K562 (cell line): ENCODE results near the gene HSDL2. TPM values are rescaled to one million over a fixed set of nuclear protein-coding genes. Genes with fewer than 3 reads are reported as not detected.

Experiments
- ATAC-seq: fragments of 200-7000 bp; cut with Tn5 transposase; 3 replicates; pipeline ENCODE4 v1.9.1; 2020; ENCODE audit warnings: moderate library complexity
- BruUV-seq: library from RNA; stranded (reverse); fragments of 400-500 nt; replicated peaks from 2 replicates; lab custom pipeline; 2021; lab: Mats Ljungman, UMichigan
- CTCF ChIA-PET: fragments of 300-600 bp; formaldehyde crosslinking; extraction: SDS; loops from one replicate; lab custom pipeline; 2021; ENCODE audit warnings: low intra/inter-chr PET ratio; lab: Yijun Ruan, JAX
- POLR2A ChIA-PET: fragments of 300-600, 350-650 bp; sonication (Branson Sonifier 250); formaldehyde crosslinking; extraction: SDS; loops from one replicate; lab custom pipeline; 2021; ENCODE audit warnings: antibody characterized with exemption, inconsistent platforms; lab: Yijun Ruan, JAX
- DNase-seq, 4 experiments: peaks; one replicate each; pipeline versions ENCODE4 v3.0.0 to v3.0.0-alpha.2; 2011 to 2018; ENCODE audit warnings: low spot score in 3 of 4, mixed read lengths in 3 of 4; ENCODE audit errors: extremely low read depth in 1 of 4
- FAIRE-seq: peaks from 2 replicates; lab custom pipeline; 2011; peaks lifted over from hg19 to GRCh38; lab: Jason Lieb, UNC
- H2AFZ ChIP-seq: 2 replicates; pipeline ENCODE4 v1.6.0; 2011; ENCODE audit warnings: low read depth, low read length, control low read depth, inconsistent platforms
- H3K27ac ChIP-seq: fragments of 200-600 bp; 3 replicates; pipeline ENCODE4 v1.8.0; 2011; ENCODE audit warnings: low read depth, mild to moderate bottlenecking, control low read depth, inconsistent platforms, low read length, moderate library complexity, mixed read lengths; ENCODE audit errors: extremely low read depth
- H3K27me3 ChIP-seq, 2 experiments: fragments of 300-600 bp in 1 of 2; 2 replicates in 1 of 2; 3 replicates in 1 of 2; pipeline versions ENCODE4 v1.6.0 to v1.8.0; 2011; ENCODE audit warnings: inconsistent platforms in 2 of 2, low read length in 2 of 2, mild to moderate bottlenecking in 1 of 2, mixed read lengths in 1 of 2, moderate library complexity in 1 of 2; ENCODE audit not compliant: control insufficient read depth in 2 of 2, insufficient read depth in 2 of 2
- H3K36me3 ChIP-seq: fragments of 300-600 bp; 3 replicates; pipeline ENCODE4 v1.8.0; 2011; ENCODE audit warnings: mild to moderate bottlenecking, low read length, inconsistent platforms; ENCODE audit not compliant: control insufficient read depth, insufficient read depth
- H3K4me1 ChIP-seq, 2 experiments: fragments of 200-600 bp in 1 of 2; replicated peaks in 1 of 2; 2 replicates in 1 of 2; 3 replicates in 1 of 2; pipeline versions ENCODE4 v1.5.1 to v1.8.0; 2011; ENCODE audit warnings: inconsistent platforms in 2 of 2, low read length in 2 of 2, mild to moderate bottlenecking in 1 of 2, mixed read lengths in 1 of 2, moderate library complexity in 1 of 2; ENCODE audit not compliant: control insufficient read depth in 2 of 2, insufficient read depth in 2 of 2
- H3K4me2 ChIP-seq: 2 replicates; pipeline ENCODE4 v1.6.1; 2011; ENCODE audit warnings: low read length, control low read depth, inconsistent platforms, mixed read lengths; ENCODE audit not compliant: insufficient read depth
- H3K4me3 ChIP-seq: fragments of 200-600 bp; sonication (generic), shearing (Covaris generic); 2 replicates; pipeline ENCODE4 v1.5.1; 2016; ENCODE audit warnings: control low read depth, inconsistent platforms
- H3K79me2 ChIP-seq: fragments of 200-600 bp; 3 replicates; pipeline ENCODE4 v1.8.0; 2011; ENCODE audit warnings: low read length, inconsistent platforms; ENCODE audit not compliant: control insufficient read depth, insufficient read depth
- H3K9ac ChIP-seq, 2 experiments: 2 replicates each; pipeline versions ENCODE4 v1.6.0 to v1.6.1; 2011; ENCODE audit warnings: low read depth in 2 of 2, low read length in 2 of 2, control low read depth in 1 of 2, inconsistent platforms in 1 of 2, mild to moderate bottlenecking in 1 of 2, mixed read lengths in 1 of 2; ENCODE audit not compliant: insufficient read depth in 1 of 2
- H3K9me1 ChIP-seq: one replicate; pipeline ENCODE4 v1.6.0; 2011; ENCODE audit warnings: inconsistent platforms, mild to moderate bottlenecking, low read length, moderate library complexity; ENCODE audit not compliant: control insufficient read depth, insufficient read depth
- H3K9me3 ChIP-seq: replicated peaks from 2 replicates; pipeline ENCODE4 v1.5.1; 2011; ENCODE audit warnings: low read depth, low read length, inconsistent platforms; ENCODE audit not compliant: control insufficient read depth, insufficient read depth
- H4K20me1 ChIP-seq: replicated peaks from 2 replicates; pipeline ENCODE4 v1.6.1; 2011; ENCODE audit warnings: low read length, inconsistent platforms, mixed read lengths; ENCODE audit not compliant: control insufficient read depth, insufficient read depth
- NCOA6 ChIP-seq: fragments of 450-650 bp; IDR thresholded peaks from 2 replicates; pipeline ENCODE4 v1.6.1; 2017; ENCODE audit warnings: mild to moderate bottlenecking
- PHF20 ChIP-seq: fragments of 450-650 bp; IDR thresholded peaks from 2 replicates; pipeline ENCODE4 v1.6.1; 2018; ENCODE audit not compliant: partially characterized antibody
- ZNF217 ChIP-seq: sonication (generic); formaldehyde crosslinking; IDR thresholded peaks from 2 replicates; pipeline ENCODE4 v1.8.0; 2022; ENCODE audit warnings: mild to moderate bottlenecking, missing genetic modification reagents
- ZNF655 ChIP-seq: fragments of 250-450 bp; sonication (Bioruptor Pico); IDR thresholded peaks from 2 replicates; pipeline ENCODE4 v1.5.0; 2021
- WGBS: fragments of 100-300 bp; shearing (Covaris generic); methylation state at CpG from one replicate; pipeline ENCODE4 v1.1.6; 2016; ENCODE audit warnings: low coverage, mixed read lengths; ENCODE audit not compliant: insufficient coverage; ENCODE audit errors: missing lambda C conversion rate; 5-methylcytosine and 5-hydroxymethylcytosine counted together
- in situ Hi-C: fragments of 300-500 bp; cut with MboI; formaldehyde crosslinking; loops from 4 replicates; pipeline ENCODE4 v1.15.0; 2018; ENCODE audit warnings: inconsistent platforms, mixed read lengths
- intact Hi-C: fragments of 100-400 bp; cut with micrococcal nuclease; formaldehyde crosslinking; loops from 2 replicates; pipeline ENCODE4 v1.14.2; 2022
- polyA plus RNA-seq, 8 experiments: library from polyadenylated mRNA; depleted of rRNA in 4 of 8; stranded (reverse) in 5 of 8; unstranded in 3 of 8; fragments of >200 nt; fragmentation: Nextera tagmentation in 2 of 8; fragmentation: Illumina TruSeq in 1 of 8; extraction: Ambion mirVana in 2 of 8; extraction: Trizol in 1 of 8; gene quantifications; 2 replicates each; pipeline versions ENCODE4 v1.2.1 to v1.2.3, GENCODE V29; 2011 to 2014; ENCODE audit warnings: inconsistent platforms in 1 of 8, missing spikeins in 1 of 8
- total RNA-seq, 7 experiments: library from RNA; depleted of rRNA in 6 of 7; stranded (reverse); fragments of >200 nt in 6 of 7; fragmentation: Illumina TruSeq in 2 of 7; extraction: Trizol in 2 of 7; gene quantifications; 2 replicates each; pipeline versions ENCODE4 v1.2.1 to v1.2.3, GENCODE V29; 2011 to 2021; ENCODE audit warnings: low replicate concordance in 1 of 7
- TF ChIP-seq, protein P1 (sequence below): fragments of 450-650 bp; IDR thresholded peaks from 2 replicates; pipeline ENCODE4 v1.6.1; 2016; ENCODE audit warnings: mild to moderate bottlenecking, moderate library complexity

HSDL2 gene
- total and polyA plus RNA-seq, 9 of the 15 experiments (the other 6 are each of a cell fraction or from before 2014, with no cell fraction given) = 22.8 to 74.1 (median 35.6) TPM

- no peak overlapping the region for H3K9ac ChIP-seq
- intact Hi-C loops = loop anchor here (10.0 kb wide), 1 partner anchor 208 kb away; the partner anchor contains the start of gene INIP
- no peaks in the 10 kb centered on the region; the same call in 2 of the 3 replicates for H3K36me3 ChIP-seq
- no peak overlapping the region for H2AFZ ChIP-seq
- ATAC-seq = no peak
- 71% methylated on average over 2 of the region's 2 CpGs for WGBS
- H3K27me3 ChIP-seq = no peaks in the 10 kb centered on the region
- POLR2A ChIA-PET = interaction anchor here (0.9 to 1.5 kb wide), 3 partner anchors 12 to 21 kb away, joined by 3 to 5 read pairs (median 5); partner anchors contain the start of gene KIAA1958
- no peak for TF ChIP-seq ZNF217 (CRISPR knock-in tag)
- TF ChIP-seq PHF20 = no peak
- TF ChIP-seq, protein P1, sequence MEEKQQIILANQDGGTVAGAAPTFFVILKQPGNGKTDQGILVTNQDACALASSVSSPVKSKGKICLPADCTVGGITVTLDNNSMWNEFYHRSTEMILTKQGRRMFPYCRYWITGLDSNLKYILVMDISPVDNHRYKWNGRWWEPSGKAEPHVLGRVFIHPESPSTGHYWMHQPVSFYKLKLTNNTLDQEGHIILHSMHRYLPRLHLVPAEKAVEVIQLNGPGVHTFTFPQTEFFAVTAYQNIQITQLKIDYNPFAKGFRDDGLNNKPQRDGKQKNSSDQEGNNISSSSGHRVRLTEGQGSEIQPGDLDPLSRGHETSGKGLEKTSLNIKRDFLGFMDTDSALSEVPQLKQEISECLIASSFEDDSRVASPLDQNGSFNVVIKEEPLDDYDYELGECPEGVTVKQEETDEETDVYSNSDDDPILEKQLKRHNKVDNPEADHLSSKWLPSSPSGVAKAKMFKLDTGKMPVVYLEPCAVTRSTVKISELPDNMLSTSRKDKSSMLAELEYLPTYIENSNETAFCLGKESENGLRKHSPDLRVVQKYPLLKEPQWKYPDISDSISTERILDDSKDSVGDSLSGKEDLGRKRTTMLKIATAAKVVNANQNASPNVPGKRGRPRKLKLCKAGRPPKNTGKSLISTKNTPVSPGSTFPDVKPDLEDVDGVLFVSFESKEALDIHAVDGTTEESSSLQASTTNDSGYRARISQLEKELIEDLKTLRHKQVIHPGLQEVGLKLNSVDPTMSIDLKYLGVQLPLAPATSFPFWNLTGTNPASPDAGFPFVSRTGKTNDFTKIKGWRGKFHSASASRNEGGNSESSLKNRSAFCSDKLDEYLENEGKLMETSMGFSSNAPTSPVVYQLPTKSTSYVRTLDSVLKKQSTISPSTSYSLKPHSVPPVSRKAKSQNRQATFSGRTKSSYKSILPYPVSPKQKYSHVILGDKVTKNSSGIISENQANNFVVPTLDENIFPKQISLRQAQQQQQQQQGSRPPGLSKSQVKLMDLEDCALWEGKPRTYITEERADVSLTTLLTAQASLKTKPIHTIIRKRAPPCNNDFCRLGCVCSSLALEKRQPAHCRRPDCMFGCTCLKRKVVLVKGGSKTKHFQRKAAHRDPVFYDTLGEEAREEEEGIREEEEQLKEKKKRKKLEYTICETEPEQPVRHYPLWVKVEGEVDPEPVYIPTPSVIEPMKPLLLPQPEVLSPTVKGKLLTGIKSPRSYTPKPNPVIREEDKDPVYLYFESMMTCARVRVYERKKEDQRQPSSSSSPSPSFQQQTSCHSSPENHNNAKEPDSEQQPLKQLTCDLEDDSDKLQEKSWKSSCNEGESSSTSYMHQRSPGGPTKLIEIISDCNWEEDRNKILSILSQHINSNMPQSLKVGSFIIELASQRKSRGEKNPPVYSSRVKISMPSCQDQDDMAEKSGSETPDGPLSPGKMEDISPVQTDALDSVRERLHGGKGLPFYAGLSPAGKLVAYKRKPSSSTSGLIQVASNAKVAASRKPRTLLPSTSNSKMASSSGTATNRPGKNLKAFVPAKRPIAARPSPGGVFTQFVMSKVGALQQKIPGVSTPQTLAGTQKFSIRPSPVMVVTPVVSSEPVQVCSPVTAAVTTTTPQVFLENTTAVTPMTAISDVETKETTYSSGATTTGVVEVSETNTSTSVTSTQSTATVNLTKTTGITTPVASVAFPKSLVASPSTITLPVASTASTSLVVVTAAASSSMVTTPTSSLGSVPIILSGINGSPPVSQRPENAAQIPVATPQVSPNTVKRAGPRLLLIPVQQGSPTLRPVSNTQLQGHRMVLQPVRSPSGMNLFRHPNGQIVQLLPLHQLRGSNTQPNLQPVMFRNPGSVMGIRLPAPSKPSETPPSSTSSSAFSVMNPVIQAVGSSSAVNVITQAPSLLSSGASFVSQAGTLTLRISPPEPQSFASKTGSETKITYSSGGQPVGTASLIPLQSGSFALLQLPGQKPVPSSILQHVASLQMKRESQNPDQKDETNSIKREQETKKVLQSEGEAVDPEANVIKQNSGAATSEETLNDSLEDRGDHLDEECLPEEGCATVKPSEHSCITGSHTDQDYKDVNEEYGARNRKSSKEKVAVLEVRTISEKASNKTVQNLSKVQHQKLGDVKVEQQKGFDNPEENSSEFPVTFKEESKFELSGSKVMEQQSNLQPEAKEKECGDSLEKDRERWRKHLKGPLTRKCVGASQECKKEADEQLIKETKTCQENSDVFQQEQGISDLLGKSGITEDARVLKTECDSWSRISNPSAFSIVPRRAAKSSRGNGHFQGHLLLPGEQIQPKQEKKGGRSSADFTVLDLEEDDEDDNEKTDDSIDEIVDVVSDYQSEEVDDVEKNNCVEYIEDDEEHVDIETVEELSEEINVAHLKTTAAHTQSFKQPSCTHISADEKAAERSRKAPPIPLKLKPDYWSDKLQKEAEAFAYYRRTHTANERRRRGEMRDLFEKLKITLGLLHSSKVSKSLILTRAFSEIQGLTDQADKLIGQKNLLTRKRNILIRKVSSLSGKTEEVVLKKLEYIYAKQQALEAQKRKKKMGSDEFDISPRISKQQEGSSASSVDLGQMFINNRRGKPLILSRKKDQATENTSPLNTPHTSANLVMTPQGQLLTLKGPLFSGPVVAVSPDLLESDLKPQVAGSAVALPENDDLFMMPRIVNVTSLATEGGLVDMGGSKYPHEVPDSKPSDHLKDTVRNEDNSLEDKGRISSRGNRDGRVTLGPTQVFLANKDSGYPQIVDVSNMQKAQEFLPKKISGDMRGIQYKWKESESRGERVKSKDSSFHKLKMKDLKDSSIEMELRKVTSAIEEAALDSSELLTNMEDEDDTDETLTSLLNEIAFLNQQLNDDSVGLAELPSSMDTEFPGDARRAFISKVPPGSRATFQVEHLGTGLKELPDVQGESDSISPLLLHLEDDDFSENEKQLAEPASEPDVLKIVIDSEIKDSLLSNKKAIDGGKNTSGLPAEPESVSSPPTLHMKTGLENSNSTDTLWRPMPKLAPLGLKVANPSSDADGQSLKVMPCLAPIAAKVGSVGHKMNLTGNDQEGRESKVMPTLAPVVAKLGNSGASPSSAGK = no peak
- no peak for TF ChIP-seq ZNF655 (CRISPR knock-in tag)
- TF ChIP-seq NCOA6 = no peak
- TF ChIP-seq, all 486 proteins: peak for 0
- Histone ChIP-seq H3K4me2 (no peak overlapping the region), H3K4me1 (peaks cover 9 to 17% of the 10 kb centered on the region in 2 experiments), H3K9me1 (no peaks in the 10 kb centered on the region), H4K20me1 (no peaks in the 10 kb centered on the region; the same call in 1 of the 2 replicates), H3K27ac (no peak overlapping the region), H3K9me3 (no peaks in the 10 kb centered on the region), H3K4me3 (no peak overlapping the region), H3K79me2 (peaks cover 86% of the 10 kb centered on the region)
- no TSS peak for BruUV-seq
- DNase-seq (no peak), FAIRE-seq (no peak)
- CTCF ChIA-PET = no interaction called here
- in situ Hi-C loops = no loop called here
Observed at GRCh38 chr9:112507001-112507680, 127.2 kb downstream of the HSDL2 start.
